Keratinocyte (primary cell): ENCODE data around the gene GRM5.
"Not testable (repeated sequence)": the region's sequence is repeated elsewhere in the genome, so short reads cannot be mapped to it uniquely, and the experiment has no call there.

Source experiments
- EZH2 ChIP-seq: IDR thresholded peaks from one replicate; pipeline ENCODE4 v1.6.1; 2012; ENCODE audit warnings: inconsistent platforms, mild to moderate bottlenecking, low read length, moderate library complexity
- TF ChIP-seq, protein P1 (sequence below), 3 experiments: IDR thresholded peaks in 1 of 3; conservative IDR thresholded peaks in 1 of 3; optimal IDR thresholded peaks in 1 of 3; 2 replicates in 2 of 3; 3 replicates in 1 of 3; pipeline versions ENCODE3 to v1.5.1; 2011; ENCODE audit warnings: low read length in 3 of 3, mild to moderate bottlenecking in 3 of 3, moderate library complexity in 2 of 3, control low read depth in 1 of 3, inconsistent platforms in 1 of 3; ENCODE audit not compliant: insufficient read depth in 2 of 3; ENCODE audit errors: extremely low read depth in 1 of 3

GRCh38 chr11:89065651-89066201 lies at the start of gene GRM5:
- TF ChIP-seq, protein P1, sequence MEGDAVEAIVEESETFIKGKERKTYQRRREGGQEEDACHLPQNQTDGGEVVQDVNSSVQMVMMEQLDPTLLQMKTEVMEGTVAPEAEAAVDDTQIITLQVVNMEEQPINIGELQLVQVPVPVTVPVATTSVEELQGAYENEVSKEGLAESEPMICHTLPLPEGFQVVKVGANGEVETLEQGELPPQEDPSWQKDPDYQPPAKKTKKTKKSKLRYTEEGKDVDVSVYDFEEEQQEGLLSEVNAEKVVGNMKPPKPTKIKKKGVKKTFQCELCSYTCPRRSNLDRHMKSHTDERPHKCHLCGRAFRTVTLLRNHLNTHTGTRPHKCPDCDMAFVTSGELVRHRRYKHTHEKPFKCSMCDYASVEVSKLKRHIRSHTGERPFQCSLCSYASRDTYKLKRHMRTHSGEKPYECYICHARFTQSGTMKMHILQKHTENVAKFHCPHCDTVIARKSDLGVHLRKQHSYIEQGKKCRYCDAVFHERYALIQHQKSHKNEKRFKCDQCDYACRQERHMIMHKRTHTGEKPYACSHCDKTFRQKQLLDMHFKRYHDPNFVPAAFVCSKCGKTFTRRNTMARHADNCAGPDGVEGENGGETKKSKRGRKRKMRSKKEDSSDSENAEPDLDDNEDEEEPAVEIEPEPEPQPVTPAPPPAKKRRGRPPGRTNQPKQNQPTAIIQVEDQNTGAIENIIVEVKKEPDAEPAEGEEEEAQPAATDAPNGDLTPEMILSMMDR (optimal IDR thresholded peaks at IDR 0.05 in 1 of 3, IDR thresholded peaks at IDR 0.05 in 1 of 3, conservative IDR thresholded peaks at IDR 0.05 in 1 of 3; ENCODE audit: extremely low read depth in 1 of 3, insufficient read depth in 2 of 3, low read length in 3 of 3) = not testable (repeated sequence)
- not testable (repeated sequence) for TF ChIP-seq EZH2
